ENCODE measurements around the gene FLNA. TPM values are rescaled to one million over a fixed set of nuclear protein-coding genes. Genes with fewer than 3 reads are reported as not detected.

FLNA gene
- total RNA-seq, 1 experiment from 2014 or later = 920 TPM

DNA sequence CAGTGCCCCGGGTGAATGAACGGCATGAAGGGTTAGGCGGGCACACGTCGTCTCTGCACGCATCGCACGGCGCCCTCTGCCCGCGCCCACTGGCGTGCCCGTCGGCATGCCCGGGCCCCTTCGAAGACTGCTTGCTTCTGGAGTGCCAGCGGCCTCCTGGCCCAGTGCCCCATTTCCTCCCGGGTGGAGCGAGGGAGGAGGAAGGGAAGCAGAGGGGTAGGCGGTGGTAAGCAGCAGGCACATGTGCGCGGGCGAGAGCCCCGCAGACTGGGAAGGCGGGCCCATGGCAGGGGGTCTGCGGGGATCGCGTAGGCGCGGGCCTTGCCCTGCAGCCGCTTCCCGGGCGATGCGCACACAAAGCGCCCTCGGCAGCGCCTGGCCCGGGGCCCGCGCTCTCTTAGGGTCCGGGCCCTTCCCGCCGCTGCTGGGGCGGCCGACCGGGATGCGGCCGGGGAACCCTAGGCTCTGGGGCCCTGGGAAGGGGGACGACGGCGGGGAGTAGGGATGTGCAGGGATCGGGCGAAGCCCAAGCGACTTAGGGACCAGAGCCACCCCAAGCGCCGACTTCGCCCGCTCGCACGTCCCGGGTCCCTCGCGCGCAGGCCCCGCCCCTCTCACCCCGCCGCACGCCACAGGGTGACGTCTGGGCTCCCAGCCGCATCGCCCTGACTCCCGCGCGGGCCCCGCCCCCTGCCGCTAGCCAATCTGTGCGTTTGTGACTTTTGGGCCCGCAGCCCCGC lies 3.8 kb upstream of the FLNA start:
- Histone ChIP-seq H3K36me3 (ENCODE audit: control insufficient read depth, insufficient read depth, low read length) (peaks cover 4% of the 10 kb centered on the region), H3K9me3 (ENCODE audit: control insufficient read depth, insufficient read depth, low read depth, low read length) (no peaks in the 10 kb centered on the region), H3K27me3 (ENCODE audit: control insufficient read depth, insufficient read depth, low read length) (no peaks in the 10 kb centered on the region), H3K4me3 (ENCODE audit: low read depth in 2 of 2, low read length in 2 of 2) (peak overlapping the region; percentile 53 to 55), H3K27ac (ENCODE audit: low read length) (peak overlapping the region; percentile 89), H3K4me1 (ENCODE audit: control insufficient read depth, insufficient read depth, low read length) (peaks cover 43% of the 10 kb centered on the region)
- ATAC-seq (peak; percentile 1), DNase-seq (ENCODE audit: low read depth, low spot score) (no peak)
- intact Hi-C loops (cut with micrococcal nuclease; ENCODE audit: unreplicated experiment) (no loop called here), in situ Hi-C loops (cut with HindIII; ENCODE audit: low pct_unique_long_range_greater_than_20kb, low sequenced_read_pairs) (no loop called here)
- TF ChIP-seq TCF7L2 (IDR thresholded peaks at IDR 0.05; ENCODE audit: low read depth, low read length) = no peak
- no peak for TF ChIP-seq CTCF (IDR thresholded peaks at IDR 0.05)
- peak; percentile 63; the same call in 1 of the 2 replicates for TF ChIP-seq POLR2AphosphoS5 (IDR thresholded peaks at IDR 0.05; ENCODE audit: low read depth, low read length)
- TF ChIP-seq, protein P1, sequence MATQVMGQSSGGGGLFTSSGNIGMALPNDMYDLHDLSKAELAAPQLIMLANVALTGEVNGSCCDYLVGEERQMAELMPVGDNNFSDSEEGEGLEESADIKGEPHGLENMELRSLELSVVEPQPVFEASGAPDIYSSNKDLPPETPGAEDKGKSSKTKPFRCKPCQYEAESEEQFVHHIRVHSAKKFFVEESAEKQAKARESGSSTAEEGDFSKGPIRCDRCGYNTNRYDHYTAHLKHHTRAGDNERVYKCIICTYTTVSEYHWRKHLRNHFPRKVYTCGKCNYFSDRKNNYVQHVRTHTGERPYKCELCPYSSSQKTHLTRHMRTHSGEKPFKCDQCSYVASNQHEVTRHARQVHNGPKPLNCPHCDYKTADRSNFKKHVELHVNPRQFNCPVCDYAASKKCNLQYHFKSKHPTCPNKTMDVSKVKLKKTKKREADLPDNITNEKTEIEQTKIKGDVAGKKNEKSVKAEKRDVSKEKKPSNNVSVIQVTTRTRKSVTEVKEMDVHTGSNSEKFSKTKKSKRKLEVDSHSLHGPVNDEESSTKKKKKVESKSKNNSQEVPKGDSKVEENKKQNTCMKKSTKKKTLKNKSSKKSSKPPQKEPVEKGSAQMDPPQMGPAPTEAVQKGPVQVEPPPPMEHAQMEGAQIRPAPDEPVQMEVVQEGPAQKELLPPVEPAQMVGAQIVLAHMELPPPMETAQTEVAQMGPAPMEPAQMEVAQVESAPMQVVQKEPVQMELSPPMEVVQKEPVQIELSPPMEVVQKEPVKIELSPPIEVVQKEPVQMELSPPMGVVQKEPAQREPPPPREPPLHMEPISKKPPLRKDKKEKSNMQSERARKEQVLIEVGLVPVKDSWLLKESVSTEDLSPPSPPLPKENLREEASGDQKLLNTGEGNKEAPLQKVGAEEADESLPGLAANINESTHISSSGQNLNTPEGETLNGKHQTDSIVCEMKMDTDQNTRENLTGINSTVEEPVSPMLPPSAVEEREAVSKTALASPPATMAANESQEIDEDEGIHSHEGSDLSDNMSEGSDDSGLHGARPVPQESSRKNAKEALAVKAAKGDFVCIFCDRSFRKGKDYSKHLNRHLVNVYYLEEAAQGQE (IDR thresholded peaks at IDR 0.05; ENCODE audit: insufficient read depth in 1 of 2, low read depth in 2 of 2, low read length in 1 of 2) = no peak
- 0 out of 2 replicates have a peak, but pooled peaks have one; percentile 24 for TF ChIP-seq SIN3A (IDR thresholded peaks at IDR 0.05; ENCODE audit: borderline replicate concordance, insufficient read depth, low read depth, low read length)
- BruUV-seq (replicated peaks) = no TSS peak
- ChIA-PET POLR2A (no interaction called here), CTCF (interaction anchor here (0.6 to 0.7 kb wide), 2 partner anchors 142 to 155 kb away, joined by 3 to 5 read pairs; no protein-coding TSS in a partner anchor)

GRCh38 chrX:154376774-154377173 lies 2.3 kb upstream of the FLNA start:
- intact Hi-C loops (cut with micrococcal nuclease; ENCODE audit: unreplicated experiment) (no loop called here), in situ Hi-C loops (cut with HindIII; ENCODE audit: low pct_unique_long_range_greater_than_20kb, low sequenced_read_pairs) (no loop called here)
- no peak for DNase-seq (ENCODE audit: low read depth, low spot score)
- BruUV-seq (replicated peaks) = no TSS peak
- ChIA-PET POLR2A (no interaction called here), CTCF (interaction anchor here (0.5 kb wide), 1 partner anchor 48 kb away, joined by 3 read pairs; no protein-coding TSS in a partner anchor)
- H3K4me1 ChIP-seq (ENCODE audit: control insufficient read depth, insufficient read depth, low read length) = peaks cover 56% of the 10 kb centered on the region
- H3K4me3 ChIP-seq (ENCODE audit: low read depth in 2 of 2, low read length in 2 of 2) = no peak overlapping the region
- TF ChIP-seq POLR2AphosphoS5 (IDR thresholded peaks at IDR 0.05; ENCODE audit: low read depth, low read length) (no peak), TCF7L2 (IDR thresholded peaks at IDR 0.05; ENCODE audit: low read depth, low read length) (no peak), CTCF (IDR thresholded peaks at IDR 0.05) (no peak), SIN3A (IDR thresholded peaks at IDR 0.05; ENCODE audit: borderline replicate concordance, insufficient read depth, low read depth, low read length) (no peak)
- TF ChIP-seq, protein P1 (IDR thresholded peaks at IDR 0.05; ENCODE audit: insufficient read depth in 1 of 2, low read depth in 2 of 2, low read length in 1 of 2) = no peak
- no peak for ATAC-seq
- no peaks in the 10 kb centered on the region for H3K27me3 ChIP-seq (ENCODE audit: control insufficient read depth, insufficient read depth, low read length)
- H3K27ac ChIP-seq (ENCODE audit: low read length) = peak overlapping the region; percentile 46
- H3K36me3 ChIP-seq (ENCODE audit: control insufficient read depth, insufficient read depth, low read length) = peaks cover 4% of the 10 kb centered on the region
- H3K9me3 ChIP-seq (ENCODE audit: control insufficient read depth, insufficient read depth, low read depth, low read length) = no peaks in the 10 kb centered on the region
